Vagina (tissue), 2 donors: ENCODE results near the gene PREB. TPM values are rescaled to one million over a fixed set of nuclear protein-coding genes. Genes with fewer than 3 reads are reported as not detected.
"Not testable (repeated sequence)": the region's sequence is repeated elsewhere in the genome, so short reads cannot be mapped to it uniquely, and the experiment has no call there.

ENCODE experiments used
- DNase-seq, 2 donors: peaks; one replicate each; pipeline ENCODE4 v3.0.0-alpha.2; 2017; ENCODE audit errors: extremely low spot score in 2 of 2
- H3K27ac ChIP-seq: fragments of 200-600 bp; sonication (generic); one replicate; pipeline ENCODE4 v1.5.1; 2019
- H3K27me3 ChIP-seq: fragments of 200-600 bp; sonication (generic); one replicate; pipeline ENCODE4 v1.5.1; 2019
- H3K36me3 ChIP-seq, 2 donors: fragments of 200-600 bp; sonication (generic); one replicate each; pipeline ENCODE4 v1.5.1; 2017 to 2019
- H3K4me1 ChIP-seq: fragments of 200-600 bp; sonication (generic); one replicate; pipeline ENCODE4 v1.5.1; 2019
- H3K4me3 ChIP-seq, 2 donors: fragments of 200-600 bp; sonication (generic); 1 replicate in 1 of 2; 2 replicates in 1 of 2; pipeline ENCODE4 v1.5.1; 2016 to 2019
- H3K9me3 ChIP-seq: fragments of 200-600 bp; sonication (generic); one replicate; pipeline ENCODE4 v1.5.1; 2019
- CTCF ChIP-seq, 3 experiments: fragments of 450-650 bp in 2 of 3; fragments of 200-600 bp in 1 of 3; sonication (generic) in 1 of 3; IDR thresholded peaks; one replicate each; pipeline ENCODE4 v1.5.1; 2017 to 2019; ENCODE audit warnings: antibody characterized with exemption in 3 of 3, mild to moderate bottlenecking in 2 of 3, moderate library complexity in 2 of 3
- POLR2A ChIP-seq, 2 donors: fragments of 450-650 bp; IDR thresholded peaks; one replicate each; pipeline ENCODE4 v1.6.1; 2017; ENCODE audit warnings: antibody characterized with exemption in 2 of 2, mild to moderate bottlenecking in 2 of 2, moderate library complexity in 2 of 2
- POLR2AphosphoS5 ChIP-seq, 2 donors: sonication (generic); formaldehyde crosslinking; IDR thresholded peaks; one replicate each; pipeline ENCODE4 v1.9.0; 2017; ENCODE audit warnings: antibody characterized with exemption in 2 of 2, mild to moderate bottlenecking in 2 of 2, low read depth in 1 of 2; ENCODE audit not compliant: insufficient read depth in 1 of 2
- intact Hi-C: fragments of 100-400 bp; cut with DNase I; formaldehyde crosslinking; loops from one replicate; pipeline ENCODE4 v1.15.1; 2023
- total RNA-seq: library from RNA; depleted of rRNA; stranded (reverse); fragments of >200 nt; gene quantifications from one replicate; pipeline ENCODE4 v1.2.3, GENCODE V29; 2016

The PREB gene
- total RNA-seq, 1 donor from 2014 or later: 57.5 TPM

GRCh38 chr2:27121906-27122305 lies 12.5 kb downstream of the PREB start:
- Histone ChIP-seq H3K4me3 (no peak overlapping the region), H3K27me3 (no peaks in the 10 kb centered on the region), H3K4me1 (peaks cover 13% of the 10 kb centered on the region), H3K27ac (no peak overlapping the region), H3K36me3 (no peaks in the 10 kb centered on the region), H3K9me3 (no peaks in the 10 kb centered on the region)
- DNase-seq: no peak
- intact Hi-C loops: no loop called here
- TF ChIP-seq POLR2AphosphoS5 (IDR thresholded peaks at IDR 0.05; ENCODE audit: insufficient read depth in 1 of 2, low read depth in 1 of 2): no peak
- TF ChIP-seq POLR2A (IDR thresholded peaks at IDR 0.05): no peak
- TF ChIP-seq CTCF (IDR thresholded peaks at IDR 0.05): no peak

GRCh38 chr2:27119330-27119670 lies 15.1 kb downstream of the PREB start:
- DNase-seq, H3K9me3 ChIP-seq, intact Hi-C loops, H3K36me3 ChIP-seq, H3K27me3 ChIP-seq, H3K27ac ChIP-seq: not testable (repeated sequence)
- Histone ChIP-seq H3K4me1 (peaks cover 13% of the 10 kb centered on the region), H3K4me3 (peak overlapping the region; percentile 37 to 67)

GRCh38 chr2:27118525-27119329 lies 15.7 kb downstream of the PREB start, which contains the start of gene CGREF1:
CGREF1 (minus strand) TSS chr2:27119128; CDS start chr2:27104366, 14,762 bp downstream.
- H3K4me3 ChIP-seq: peak within 1 kb of the TSS; percentile 37 to 67
- no peaks in the 10 kb centered on the region for H3K27me3 ChIP-seq
- no peak for DNase-seq
- peaks cover 13% of the 10 kb centered on the region for H3K4me1 ChIP-seq
- H3K36me3 ChIP-seq: no peaks in the 10 kb centered on the region
- TF ChIP-seq CTCF (IDR thresholded peaks at IDR 0.05): no peak
- TF ChIP-seq POLR2AphosphoS5 (IDR thresholded peaks at IDR 0.05; ENCODE audit: insufficient read depth in 1 of 2, low read depth in 1 of 2): no peak
- TF ChIP-seq POLR2A (IDR thresholded peaks at IDR 0.05): no peak
- intact Hi-C loops: no loop called here
- no peak within 1 kb of the TSS for H3K27ac ChIP-seq
- H3K9me3 ChIP-seq: no peaks in the 10 kb centered on the region

- H3K27me3 ChIP-seq: no peaks in the 10 kb centered on the region
- H3K27ac ChIP-seq: no peak overlapping the region
- DNase-seq: no peak
- no peak for TF ChIP-seq POLR2A (IDR thresholded peaks at IDR 0.05)
- H3K9me3 ChIP-seq: no peaks in the 10 kb centered on the region
- peak overlapping the region; percentile 37 to 67 for H3K4me3 ChIP-seq
- intact Hi-C loops: no loop called here
- no peaks in the 10 kb centered on the region for H3K36me3 ChIP-seq
- peaks cover 13% of the 10 kb centered on the region for H3K4me1 ChIP-seq
Measured at GRCh38 chr2:27117995-27118524, 16.4 kb downstream of the PREB start.

- no peaks in the 10 kb centered on the region for H3K27me3 ChIP-seq
- H3K4me3 ChIP-seq: no peak overlapping the region
- intact Hi-C loops: no loop called here
- DNase-seq: no peak
- H3K27ac ChIP-seq: no peak overlapping the region
- no peaks in the 10 kb centered on the region for H3K36me3 ChIP-seq
- peaks cover 13% of the 10 kb centered on the region for H3K4me1 ChIP-seq
- no peak for TF ChIP-seq CTCF (IDR thresholded peaks at IDR 0.05)
- no peak for TF ChIP-seq POLR2A (IDR thresholded peaks at IDR 0.05)
- H3K9me3 ChIP-seq: no peaks in the 10 kb centered on the region
Measured at GRCh38 chr2:27115519-27115918, 18.9 kb downstream of the PREB start.

- H3K27ac ChIP-seq, H3K4me1 ChIP-seq, intact Hi-C loops, DNase-seq, H3K36me3 ChIP-seq, H3K27me3 ChIP-seq, H3K4me3 ChIP-seq, H3K9me3 ChIP-seq: not testable (repeated sequence)
Measured at GRCh38 chr2:27111392-27112078, 22.9 kb downstream of the PREB start.

GRCh38 chr2:27110603-27111352 lies 23.7 kb downstream of the PREB start:
- intact Hi-C loops, H3K27ac ChIP-seq, H3K4me1 ChIP-seq, H3K36me3 ChIP-seq, DNase-seq, H3K4me3 ChIP-seq, H3K27me3 ChIP-seq, H3K9me3 ChIP-seq: not testable (repeated sequence)
